CD4-positive, alpha-beta T cell treated with Interleukin-10 for 1 hour (primary cell): ENCODE measurements around the gene CSNK1G2.
A peak's percentile ranks its signal among the peaks of the same experiment; 100 is the strongest.

Experiments used
- DNase-seq: peaks from one replicate; pipeline ENCODE4 v3.0.0-alpha.2; 2020

Gene CSNK1G2

GRCh38 chr19:1920644-1921043 lies 20.3 kb upstream of the CSNK1G2 start:
- no peak for DNase-seq

GRCh38 chr19:1921326-1921725 lies 19.6 kb upstream of the CSNK1G2 start:
- no peak for DNase-seq

- DNase-seq = no peak
Measured at GRCh38 chr19:1921825-1922224, 19.1 kb upstream of the CSNK1G2 start.

GRCh38 chr19:1922803-1923202 lies 18.2 kb upstream of the CSNK1G2 start:
- no peak for DNase-seq

- peak; percentile 48 for DNase-seq
Measured at GRCh38 chr19:1923319-1923718, 17.7 kb upstream of the CSNK1G2 start.

- no peak for DNase-seq
Measured at GRCh38 chr19:1924320-1924961, 16.5 kb upstream of the CSNK1G2 start.

GRCh38 chr19:1925544-1925943 lies 15.4 kb upstream of the CSNK1G2 start:
- DNase-seq = no peak

GRCh38 chr19:1929021-1929742 lies 11.8 kb upstream of the CSNK1G2 start:
- peak; percentile 85 for DNase-seq

GRCh38 chr19:1931445-1931844 lies 9.5 kb upstream of the CSNK1G2 start:
- DNase-seq = no peak

GRCh38 chr19:1932395-1932794 lies 8.6 kb upstream of the CSNK1G2 start:
- DNase-seq = no peak

GRCh38 chr19:1933244-1933643 lies 7.7 kb upstream of the CSNK1G2 start:
- DNase-seq = no peak

GRCh38 chr19:1933942-1934341 lies 7.0 kb upstream of the CSNK1G2 start:
- DNase-seq = no peak

- DNase-seq = peak; percentile 37
Measured at GRCh38 chr19:1935484-1936208, 5.3 kb upstream of the CSNK1G2 start.

- DNase-seq = no peak
Measured at GRCh38 chr19:1936430-1936829, 4.5 kb upstream of the CSNK1G2 start.

- no peak for DNase-seq
Measured at GRCh38 chr19:1936916-1937610, 3.9 kb upstream of the CSNK1G2 start.

- DNase-seq = no peak
Measured at GRCh38 chr19:1938071-1938470, 2.9 kb upstream of the CSNK1G2 start.

- DNase-seq = peak; percentile 90
Measured at GRCh38 chr19:1942078-1942933, 1.3 kb downstream of the CSNK1G2 start.

- peak; percentile 35 for DNase-seq
Measured at GRCh38 chr19:1942934-1943555, 2.1 kb downstream of the CSNK1G2 start.

GRCh38 chr19:1943661-1944087 lies 2.7 kb downstream of the CSNK1G2 start:
- no peak for DNase-seq

GRCh38 chr19:1944088-1944915 lies 3.3 kb downstream of the CSNK1G2 start:
- no peak for DNase-seq
